Tibial nerve (tissue), 4 donors: ENCODE data around the gene CCDC148. TPM values are rescaled to one million over a fixed set of nuclear protein-coding genes. Genes with fewer than 3 reads are reported as not detected.
A peak's percentile ranks its signal among the peaks of the same experiment; 100 is the strongest.

ENCODE experiments used
- DNase-seq, 2 donors: peaks; one replicate each; pipeline ENCODE4 v3.0.0-alpha.2; 2019; ENCODE audit warnings: low spot score in 2 of 2
- H3K27ac ChIP-seq, 4 donors: fragments of 200-600 bp; sonication (generic) in 3 of 4; one replicate each; pipeline ENCODE4 v1.5.1; 2017 to 2019; ENCODE audit warnings: mild to moderate bottlenecking in 1 of 4
- H3K27me3 ChIP-seq, 2 donors: fragments of 200-600 bp; sonication (generic) in 1 of 2; one replicate each; pipeline versions ENCODE4 v1.5.1 to v1.6.0; 2017 to 2019
- H3K36me3 ChIP-seq, 3 donors: fragments of 200-600 bp; sonication (generic); one replicate each; pipeline ENCODE4 v1.5.1; 2018 to 2019
- H3K4me1 ChIP-seq, 4 donors: fragments of 200-600 bp; sonication (generic) in 3 of 4; one replicate each; pipeline ENCODE4 v1.5.1; 2017 to 2019
- H3K4me3 ChIP-seq, 4 donors: fragments of 200-600 bp; sonication (generic) in 3 of 4; one replicate each; pipeline ENCODE4 v1.5.1; 2017 to 2019; ENCODE audit warnings: mild to moderate bottlenecking in 1 of 4, moderate library complexity in 1 of 4
- H3K9me3 ChIP-seq, 4 donors: fragments of 200-600 bp; sonication (generic) in 3 of 4; one replicate each; pipeline ENCODE4 v1.5.1; 2017 to 2019
- CTCF ChIP-seq, 5 experiments: fragments of 200-600 bp in 3 of 5; fragments of 450-650 bp in 2 of 5; sonication (generic) in 3 of 5; IDR thresholded peaks; one replicate each; pipeline ENCODE4 v1.5.1; 2016 to 2019; ENCODE audit warnings: antibody characterized with exemption in 5 of 5, mild to moderate bottlenecking in 3 of 5, moderate library complexity in 2 of 5
- EP300 ChIP-seq, 2 donors: sonication (generic); formaldehyde crosslinking; IDR thresholded peaks; one replicate each; pipeline ENCODE4 v1.6.1; 2017; ENCODE audit warnings: antibody characterized with exemption in 2 of 2, mild to moderate bottlenecking in 1 of 2
- POLR2A ChIP-seq, 2 donors: fragments of 450-650 bp; IDR thresholded peaks; one replicate each; pipeline ENCODE4 v1.6.1; 2017; ENCODE audit warnings: antibody characterized with exemption in 2 of 2, mild to moderate bottlenecking in 2 of 2, moderate library complexity in 2 of 2
- WGBS, 2 donors: methylation state at CpG; one replicate each; pipeline ENCODE4 v1.1.5; 2018; 5-methylcytosine and 5-hydroxymethylcytosine counted together
- total RNA-seq, 4 donors: library from RNA; depleted of rRNA; stranded (reverse); fragments of >200 nt; gene quantifications; one replicate each; pipeline ENCODE4 v1.1.0, GENCODE V29; 2016

Gene CCDC148
- total RNA-seq, 4 donors from 2014 or later = 0.30 to 2.5 (median 1.9) TPM

- WGBS, 2 donors = 69 to 78% methylated on average over 2 of the region's 2 CpGs
- no peak for TF ChIP-seq EP300 (IDR thresholded peaks at IDR 0.05)
- TF ChIP-seq CTCF (IDR thresholded peaks at IDR 0.05) = no peak
- no peak for TF ChIP-seq POLR2A (IDR thresholded peaks at IDR 0.05)
- Histone ChIP-seq H3K27me3 (no peaks in the 10 kb centered on the region), H3K9me3 (no peaks in the 10 kb centered on the region), H3K4me3 (no peak overlapping the region), H3K36me3 (no peaks in the 10 kb centered on the region), H3K27ac (no peak overlapping the region), H3K4me1 (peaks cover 0 to 6% (median 0%) of the 10 kb centered on the region in 4 donors)
- DNase-seq = no peak
Observed at GRCh38 chr2:158211502-158211901, 245.1 kb downstream of the CCDC148 start.

GRCh38 chr2:158207354-158207753, 249.2 kb downstream of the CCDC148 start:
- Histone ChIP-seq H3K27ac (no peak overlapping the region), H3K36me3 (no peaks in the 10 kb centered on the region), H3K4me3 (no peak overlapping the region), H3K4me1 (peaks cover 0 to 7% (median 2%) of the 10 kb centered on the region in 4 donors), H3K27me3 (no peaks in the 10 kb centered on the region), H3K9me3 (no peaks in the 10 kb centered on the region)
- WGBS, 2 donors = 68 to 87% methylated on average over 1 of the region's 1 CpG
- no peak for TF ChIP-seq POLR2A (IDR thresholded peaks at IDR 0.05)
- no peak for TF ChIP-seq CTCF (IDR thresholded peaks at IDR 0.05)
- TF ChIP-seq EP300 (IDR thresholded peaks at IDR 0.05) = no peak
- no peak for DNase-seq

- no peaks in the 10 kb centered on the region for H3K27me3 ChIP-seq
- no peak overlapping the region for H3K27ac ChIP-seq
- no peak overlapping the region for H3K4me3 ChIP-seq
- TF ChIP-seq EP300 (IDR thresholded peaks at IDR 0.05) (no peak), CTCF (IDR thresholded peaks at IDR 0.05) (no peak), POLR2A (IDR thresholded peaks at IDR 0.05) (no peak)
- no peaks in the 10 kb centered on the region for H3K9me3 ChIP-seq
- WGBS, 2 donors = 37 to 70% methylated on average over 1 of the region's 1 CpG
- DNase-seq = no peak
- H3K36me3 ChIP-seq = no peaks in the 10 kb centered on the region
- peaks cover 0 to 12% (median 5%) of the 10 kb centered on the region in 4 donors for H3K4me1 ChIP-seq
Observed at GRCh38 chr2:158205215-158205614, 251.3 kb downstream of the CCDC148 start.

- H3K4me3 ChIP-seq = no peak overlapping the region
- 62 to 65% methylated on average over 1 of the region's 1 CpG for WGBS, 2 donors
- H3K27ac ChIP-seq = no peak overlapping the region
- peak in 1 of 2 donors; percentile 42 for TF ChIP-seq EP300 (IDR thresholded peaks at IDR 0.05)
- TF ChIP-seq POLR2A (IDR thresholded peaks at IDR 0.05) = no peak
- DNase-seq = no peak
- H3K36me3 ChIP-seq = no peaks in the 10 kb centered on the region
- H3K4me1 ChIP-seq = peaks cover 0 to 12% (median 5%) of the 10 kb centered on the region in 4 donors
- no peaks in the 10 kb centered on the region for H3K9me3 ChIP-seq
- no peaks in the 10 kb centered on the region for H3K27me3 ChIP-seq
Observed at GRCh38 chr2:158204741-158205165, 251.8 kb downstream of the CCDC148 start.

- peaks cover 0 to 12% (median 5%) of the 10 kb centered on the region in 4 donors for H3K4me1 ChIP-seq
- no peak overlapping the region for H3K27ac ChIP-seq
- TF ChIP-seq CTCF (IDR thresholded peaks at IDR 0.05) (no peak), POLR2A (IDR thresholded peaks at IDR 0.05) (no peak), EP300 (IDR thresholded peaks at IDR 0.05) (no peak)
- 28 to 31% methylated on average over 6 of the region's 6 CpGs for WGBS, 2 donors
- H3K36me3 ChIP-seq = no peaks in the 10 kb centered on the region
- H3K9me3 ChIP-seq = no peaks in the 10 kb centered on the region
- H3K4me3 ChIP-seq = no peak overlapping the region
- no peaks in the 10 kb centered on the region for H3K27me3 ChIP-seq
- DNase-seq = no peak
Observed at GRCh38 chr2:158202161-158202815, 254.3 kb downstream of the CCDC148 start.
